HepG2 (cell line): ENCODE data around the gene BIVM. TPM values are rescaled to one million over a fixed set of nuclear protein-coding genes. Genes with fewer than 3 reads are reported as not detected.
A peak's percentile ranks its signal among the peaks of the same experiment; 100 is the strongest.

Experiments used
- CBFB ChIP-seq: sonication (generic); formaldehyde crosslinking; IDR thresholded peaks from 2 replicates; pipeline ENCODE4 v1.4.0; 2020; ENCODE audit warnings: missing genetic modification reagents
- CEBPG ChIP-seq: IDR thresholded peaks from 2 replicates; pipeline ENCODE4 v1.6.1; 2016
- CENPX ChIP-seq: sonication (generic); formaldehyde crosslinking; IDR thresholded peaks from 2 replicates; pipeline ENCODE4 v1.9.0; 2021; ENCODE audit warnings: mild to moderate bottlenecking, missing genetic modification reagents, moderate library complexity
- HDAC1 ChIP-seq: sonication (generic); formaldehyde crosslinking; IDR thresholded peaks from 2 replicates; pipeline ENCODE4 v1.5.1; 2020; ENCODE audit warnings: mild to moderate bottlenecking, missing genetic modification reagents
- HNRNPUL1 ChIP-seq: fragments of 200-400 bp; formaldehyde crosslinking; IDR thresholded peaks from 2 replicates; pipeline ENCODE4 v1.6.1; 2017; ENCODE audit warnings: low read depth, mild to moderate bottlenecking, low read length, moderate library complexity
- HOXA9 ChIP-seq: sonication (generic); formaldehyde crosslinking; IDR thresholded peaks from 2 replicates; pipeline ENCODE4 v1.8.1; 2022; ENCODE audit warnings: missing genetic modification reagents, mild to moderate bottlenecking, moderate library complexity, borderline replicate concordance
- JDP2 ChIP-seq: sonication (generic); formaldehyde crosslinking; IDR thresholded peaks from 2 replicates; pipeline ENCODE4 v1.8.1; 2022; ENCODE audit warnings: missing genetic modification reagents, borderline replicate concordance
- JUN ChIP-seq: sonication (generic); formaldehyde crosslinking; IDR thresholded peaks from 2 replicates; pipeline ENCODE4 v1.4.0; 2020; ENCODE audit warnings: mild to moderate bottlenecking, missing genetic modification reagents
- KDM3A ChIP-seq: IDR thresholded peaks from 2 replicates; pipeline ENCODE4 v1.6.1; 2018; ENCODE audit warnings: low read depth, missing compliant biosample characterization
- KLF12 ChIP-seq: sonication (generic); formaldehyde crosslinking; IDR thresholded peaks from 2 replicates; pipeline ENCODE4 v1.4.0; 2020; ENCODE audit warnings: missing genetic modification reagents, borderline replicate concordance
- MAX ChIP-seq: IDR thresholded peaks from 2 replicates; pipeline ENCODE4 v1.6.1; 2012; ENCODE audit warnings: inconsistent platforms
- NCOA1 ChIP-seq: sonication (generic); formaldehyde crosslinking; IDR thresholded peaks from 2 replicates; pipeline ENCODE4 v1.9.0; 2021; ENCODE audit warnings: missing genetic modification reagents
- PRDM15 ChIP-seq: sonication (generic); formaldehyde crosslinking; IDR thresholded peaks from 2 replicates; pipeline ENCODE4 v1.4.0; 2020; ENCODE audit warnings: missing genetic modification reagents
- RFX5 ChIP-seq: IDR thresholded peaks from 2 replicates; pipeline ENCODE4 v1.6.1; 2011; ENCODE audit warnings: low read depth, low read length, improper control_type of control experiment
- RORA ChIP-seq: sonication (generic); formaldehyde crosslinking; IDR thresholded peaks from 2 replicates; pipeline ENCODE4 v1.5.0; 2020; ENCODE audit warnings: mild to moderate bottlenecking, missing genetic modification reagents, moderate library complexity
- SAP130 ChIP-seq: IDR thresholded peaks from 2 replicates; pipeline ENCODE4 v1.6.1; 2016; ENCODE audit warnings: low read depth
- SATB2 ChIP-seq: sonication (generic); formaldehyde crosslinking; IDR thresholded peaks from 2 replicates; pipeline ENCODE4 v1.5.0; 2020; ENCODE audit warnings: missing genetic modification reagents
- SMC3 ChIP-seq: IDR thresholded peaks from 2 replicates; pipeline ENCODE4 v1.6.1; 2011; ENCODE audit warnings: low read length, improper control_type of control experiment
- SRSF4 ChIP-seq: fragments of 200-400 bp; formaldehyde crosslinking; IDR thresholded peaks from one replicate; pipeline ENCODE4 v1.6.1; 2018; ENCODE audit warnings: mild to moderate bottlenecking, low read depth, low read length, moderate library complexity; ENCODE audit not compliant: poor library complexity, severe bottlenecking
- TFDP2 ChIP-seq: sonication (generic); formaldehyde crosslinking; IDR thresholded peaks from 2 replicates; pipeline ENCODE4 v1.4.0; 2020; ENCODE audit warnings: missing genetic modification reagents
- TRIM22 ChIP-seq: fragments of 450-650 bp; IDR thresholded peaks from 2 replicates; pipeline ENCODE4 v1.6.1; 2017
- ZFY ChIP-seq: sonication (generic); formaldehyde crosslinking; IDR thresholded peaks from 2 replicates; pipeline ENCODE4 v1.4.0; 2020; ENCODE audit warnings: missing genetic modification reagents
- ZNF17 ChIP-seq: sonication (generic); formaldehyde crosslinking; IDR thresholded peaks from 2 replicates; pipeline ENCODE4 v1.5.0; 2020; ENCODE audit warnings: mild to moderate bottlenecking, missing genetic modification reagents
- ZNF180 ChIP-seq: sonication (generic); formaldehyde crosslinking; IDR thresholded peaks from 2 replicates; pipeline ENCODE4 v1.4.0; 2020; ENCODE audit warnings: low read depth, missing genetic modification reagents, borderline replicate concordance
- ZNF33A ChIP-seq: sonication (generic); formaldehyde crosslinking; IDR thresholded peaks from 2 replicates; pipeline ENCODE4 v1.5.1; 2020; ENCODE audit warnings: missing genetic modification reagents, mild to moderate bottlenecking, moderate library complexity, borderline replicate concordance
- ZNF510 ChIP-seq: sonication (generic); formaldehyde crosslinking; IDR thresholded peaks from 2 replicates; pipeline ENCODE4 v1.4.0; 2020; ENCODE audit warnings: low read depth, mild to moderate bottlenecking, missing genetic modification reagents
- ZNF547 ChIP-seq: sonication (generic); formaldehyde crosslinking; IDR thresholded peaks from 2 replicates; pipeline ENCODE4 v1.5.1; 2020; ENCODE audit warnings: mild to moderate bottlenecking, missing genetic modification reagents
- ZNF674 ChIP-seq: sonication (generic); formaldehyde crosslinking; IDR thresholded peaks from 2 replicates; pipeline ENCODE4 v1.5.0; 2020; ENCODE audit warnings: low read depth, mild to moderate bottlenecking, missing genetic modification reagents
- ZNF879 ChIP-seq: sonication (generic); formaldehyde crosslinking; IDR thresholded peaks from 2 replicates; pipeline ENCODE4 v1.8.1; 2023; ENCODE audit warnings: missing genetic modification reagents
- polyA plus RNA-seq, 8 experiments: library from polyadenylated mRNA; depleted of rRNA in 3 of 8; stranded (reverse) in 7 of 8; unstranded in 1 of 8; fragments of >200 nt; fragmentation: Illumina TruSeq in 4 of 8; extraction: Trizol in 4 of 8; gene quantifications; 2 replicates each; pipeline versions ENCODE4 v1.2.1 to v1.2.3, GENCODE V29; 2011 to 2016; ENCODE audit warnings: low read depth in 4 of 8, missing spikeins in 1 of 8, mixed read lengths in 1 of 8; ENCODE audit not compliant: insufficient read depth in 1 of 8
- total RNA-seq, 5 experiments: library from RNA; depleted of rRNA; stranded (reverse); fragments of >200 nt; fragmentation: Illumina TruSeq; extraction: Trizol; gene quantifications; 2 replicates each; pipeline ENCODE4 v1.2.3, GENCODE V29; 2016; ENCODE audit warnings: low read depth in 1 of 5

BIVM gene
- total and polyA plus RNA-seq, 2 of the 13 experiments (the other 11 are each of a cell fraction or from before 2014, with no cell fraction given), result 10.4 to 15.8 TPM

GRCh38 chr13:102770435-102770834, 28.5 kb upstream of the BIVM start (continued):
- TF ChIP-seq TFDP2, result no peak
- no peak for TF ChIP-seq ZNF17 (CRISPR knock-in tag)
- no peak for TF ChIP-seq JDP2
- TF ChIP-seq JUN, result 0 out of 2 replicates have a peak, but pooled peaks have one; percentile 28
- no peak for TF ChIP-seq HDAC1 (CRISPR knock-in tag)
- TF ChIP-seq NCOA1, result no peak
- no peak for TF ChIP-seq ZNF879 (CRISPR knock-in tag)
- TF ChIP-seq PRDM15, result no peak
- TF ChIP-seq CBFB, result no peak
- peak; percentile 23; the same call in 1 of the 2 replicates for TF ChIP-seq CEBPG (CRISPR knock-in tag)
- TF ChIP-seq CENPX, result no peak
- TF ChIP-seq KDM3A, result no peak
- TF ChIP-seq ZFY, result no peak
- TF ChIP-seq SAP130 (CRISPR knock-in tag), result peak; percentile 50
- TF ChIP-seq SATB2 (CRISPR knock-in tag), result no peak
- no peak for TF ChIP-seq KLF12 (CRISPR knock-in tag)
- TF ChIP-seq TRIM22, result no peak
- no peak for TF ChIP-seq ZNF674
- no peak for TF ChIP-seq ZNF547 (CRISPR knock-in tag)
- no peak for TF ChIP-seq SRSF4
- TF ChIP-seq ZNF180 (CRISPR knock-in tag), result no peak
- no peak for TF ChIP-seq HNRNPUL1
- TF ChIP-seq SMC3, result no peak
- TF ChIP-seq HOXA9 (CRISPR knock-in tag), result no peak
- TF ChIP-seq MAX, result peak; percentile 62; the same call in 1 of the 2 replicates
- TF ChIP-seq ZNF33A (CRISPR knock-in tag), result no peak
- no peak for TF ChIP-seq ZNF510 (CRISPR knock-in tag)
- no peak for TF ChIP-seq RORA
- no peak for TF ChIP-seq RFX5
